ENCODE data around the gene POLE4.
A peak's percentile ranks its signal among the peaks of the same experiment; 100 is the strongest.

The POLE4 gene

GRCh38 chr2:74958274-74959105, at the start of gene POLE4:
POLE4 (plus strand) TSS chr2:74958643; CDS start chr2:74958680, 37 bp downstream.
- peak within 1 kb of the TSS; percentile 95 for H3K27ac Mint-ChIP-seq
- DNase-seq (ENCODE audit: low spot score in 2 of 2) (peak; percentile 89 to 97), ATAC-seq (peak; percentile 93)
- peak within 1 kb of the TSS; percentile 84 for H3K4me3 Mint-ChIP-seq
- no peaks in the 10 kb centered on the region for H3K9me3 Mint-ChIP-seq
- peaks cover 23% of the 10 kb centered on the region for H3K36me3 Mint-ChIP-seq
- peaks cover 49% of the 10 kb centered on the region for H3K4me1 Mint-ChIP-seq

GRCh38 chr2:74908748-74909444, 49.5 kb upstream of the POLE4 start:
- DNase-seq (ENCODE audit: low spot score in 2 of 2) = no peak
- Mint-ChIP-seq H3K4me3 (no peak overlapping the region), H3K4me1 (no peaks in the 10 kb centered on the region), H3K36me3 (no peaks in the 10 kb centered on the region), H3K27ac (no peak overlapping the region), H3K9me3 (no peaks in the 10 kb centered on the region)
- ATAC-seq = no peak

- H3K36me3 Mint-ChIP-seq = no peaks in the 10 kb centered on the region
- H3K4me3 Mint-ChIP-seq = no peak overlapping the region
- H3K4me1 Mint-ChIP-seq = peaks cover 12% of the 10 kb centered on the region
- no peak overlapping the region for H3K27ac Mint-ChIP-seq
- H3K9me3 Mint-ChIP-seq = no peaks in the 10 kb centered on the region
- ATAC-seq = no peak
- no peak for DNase-seq (ENCODE audit: low spot score in 2 of 2)
Observed at GRCh38 chr2:74910245-74910644, 48.2 kb upstream of the POLE4 start.

GRCh38 chr2:74911061-74911460, 47.4 kb upstream of the POLE4 start:
- H3K4me3 Mint-ChIP-seq = no peak overlapping the region
- ATAC-seq (no peak), DNase-seq (ENCODE audit: low spot score in 2 of 2) (no peak)
- no peaks in the 10 kb centered on the region for H3K36me3 Mint-ChIP-seq
- H3K9me3 Mint-ChIP-seq = no peaks in the 10 kb centered on the region
- peaks cover 20% of the 10 kb centered on the region for H3K4me1 Mint-ChIP-seq
- H3K27ac Mint-ChIP-seq = no peak overlapping the region

GRCh38 chr2:74915743-74916142, 42.7 kb upstream of the POLE4 start:
- Mint-ChIP-seq H3K36me3 (no peaks in the 10 kb centered on the region), H3K27ac (no peak overlapping the region), H3K4me1 (peaks cover 30% of the 10 kb centered on the region), H3K4me3 (no peak overlapping the region), H3K9me3 (no peaks in the 10 kb centered on the region)
- peak; percentile 95 for ATAC-seq
- peak; percentile 12 to 64 for DNase-seq (ENCODE audit: low spot score in 2 of 2)

- no peak for ATAC-seq
- no peak overlapping the region for H3K27ac Mint-ChIP-seq
- no peak for DNase-seq (ENCODE audit: low spot score in 2 of 2)
Observed at GRCh38 chr2:74916394-74916793, 42.0 kb upstream of the POLE4 start.

GRCh38 chr2:74917702-74918619, 40.5 kb upstream of the POLE4 start:
- no peak overlapping the region for H3K27ac Mint-ChIP-seq
- peaks cover 30% of the 10 kb centered on the region for H3K4me1 Mint-ChIP-seq
- H3K4me3 Mint-ChIP-seq = no peak overlapping the region
- no peaks in the 10 kb centered on the region for H3K36me3 Mint-ChIP-seq
- DNase-seq (ENCODE audit: low spot score in 2 of 2) (no peak), ATAC-seq (no peak)
- no peaks in the 10 kb centered on the region for H3K9me3 Mint-ChIP-seq

More at GRCh38 chr2:74916394-74916793, 42.0 kb upstream of the POLE4 start:
- no peaks in the 10 kb centered on the region for H3K9me3 Mint-ChIP-seq
- no peak overlapping the region for H3K4me3 Mint-ChIP-seq
- H3K36me3 Mint-ChIP-seq = no peaks in the 10 kb centered on the region
- peaks cover 30% of the 10 kb centered on the region for H3K4me1 Mint-ChIP-seq

- Mint-ChIP-seq H3K36me3 (no peaks in the 10 kb centered on the region), H3K27ac (no peak overlapping the region), H3K4me1 (peaks cover 22% of the 10 kb centered on the region), H3K4me3 (peak overlapping the region; percentile 13), H3K9me3 (no peaks in the 10 kb centered on the region)
- DNase-seq (ENCODE audit: low spot score in 2 of 2) (peak; percentile 73 to 86), ATAC-seq (peak; percentile 47)
Observed at GRCh38 chr2:74919827-74920226, 38.6 kb upstream of the POLE4 start.

GRCh38 chr2:74921236-74921736, 37.2 kb upstream of the POLE4 start:
- DNase-seq (ENCODE audit: low spot score in 2 of 2) = no peak

GRCh38 chr2:74922592-74923227, 35.7 kb upstream of the POLE4 start:
- Mint-ChIP-seq H3K27ac (peak overlapping the region; percentile 15), H3K9me3 (no peaks in the 10 kb centered on the region), H3K4me1 (peaks cover 5% of the 10 kb centered on the region), H3K4me3 (no peak overlapping the region), H3K36me3 (no peaks in the 10 kb centered on the region)
- ATAC-seq = no peak
- no peak for DNase-seq (ENCODE audit: low spot score in 2 of 2)

More at GRCh38 chr2:74921236-74921736, 37.2 kb upstream of the POLE4 start:
- no peak for ATAC-seq
- Mint-ChIP-seq H3K4me3 (no peak overlapping the region), H3K9me3 (no peaks in the 10 kb centered on the region), H3K36me3 (no peaks in the 10 kb centered on the region), H3K27ac (no peak overlapping the region), H3K4me1 (peaks cover 8% of the 10 kb centered on the region)

GRCh38 chr2:74924463-74925265, 33.8 kb upstream of the POLE4 start:
- H3K4me1 Mint-ChIP-seq = peaks cover 1% of the 10 kb centered on the region
- H3K4me3 Mint-ChIP-seq = no peak overlapping the region
- ATAC-seq (no peak), DNase-seq (ENCODE audit: low spot score in 2 of 2) (no peak)
- no peak overlapping the region for H3K27ac Mint-ChIP-seq
- H3K36me3 Mint-ChIP-seq = no peaks in the 10 kb centered on the region
- H3K9me3 Mint-ChIP-seq = no peaks in the 10 kb centered on the region

GRCh38 chr2:74925361-74925786, 33.1 kb upstream of the POLE4 start:
- Mint-ChIP-seq H3K36me3 (no peaks in the 10 kb centered on the region), H3K9me3 (no peaks in the 10 kb centered on the region), H3K27ac (no peak overlapping the region), H3K4me1 (no peaks in the 10 kb centered on the region), H3K4me3 (no peak overlapping the region)
- ATAC-seq (no peak), DNase-seq (ENCODE audit: low spot score in 2 of 2) (no peak)

GRCh38 chr2:74927621-74928020, 30.8 kb upstream of the POLE4 start:
- Mint-ChIP-seq H3K9me3 (no peaks in the 10 kb centered on the region), H3K4me3 (no peak overlapping the region), H3K27ac (peak overlapping the region; percentile 3), H3K4me1 (peaks cover 6% of the 10 kb centered on the region), H3K36me3 (no peaks in the 10 kb centered on the region)
- ATAC-seq = no peak
- no peak for DNase-seq (ENCODE audit: low spot score in 2 of 2)

All from stimulated activated effector memory CD8-positive, alpha-beta T cell treated with anti-CD3 and anti-CD28 coated beads, Interleukin-12 subunit alpha, Interleukin-12 subunit beta, amount 100 ng/mL, for 72 hours (primary cell).